Inflammatory macrophage treated with lipopolysaccharide for 1 hour (primary cell): ENCODE results near the gene KCNT1.
A peak's percentile ranks its signal among the peaks of the same experiment; 100 is the strongest.

Source experiments
- DNase-seq, 2 donors: peaks; one replicate each; pipeline ENCODE4 v3.0.0-alpha.2; 2020 to 2022

The KCNT1 gene

GRCh38 chr9:135728436-135729110 lies 26.6 kb downstream of the KCNT1 start:
- peak in 1 of 2 donors; percentile 1 for DNase-seq

GRCh38 chr9:135729480-135729879 lies 27.5 kb downstream of the KCNT1 start:
- no peak for DNase-seq

- DNase-seq, result no peak
These were observed 29.5 kb downstream of the KCNT1 start for GRCh38 chr9:135731454-135731853.

GRCh38 chr9:135732569-135733257 lies 30.7 kb downstream of the KCNT1 start:
- DNase-seq, result no peak

GRCh38 chr9:135734616-135735144 lies 32.7 kb downstream of the KCNT1 start:
- DNase-seq, result no peak

- no peak for DNase-seq
These were observed 34.4 kb downstream of the KCNT1 start for GRCh38 chr9:135736272-135736978.

GRCh38 chr9:135736979-135737839 lies 35.2 kb downstream of the KCNT1 start:
- DNase-seq, result no peak

- DNase-seq, result no peak
These were observed 36.0 kb downstream of the KCNT1 start for GRCh38 chr9:135737840-135738521.

GRCh38 chr9:135739271-135740220 lies 37.6 kb downstream of the KCNT1 start:
- no peak for DNase-seq

- DNase-seq, result no peak
These were observed 39.6 kb downstream of the KCNT1 start for GRCh38 chr9:135741276-135742219.

GRCh38 chr9:135743021-135743420 lies 41.0 kb downstream of the KCNT1 start:
- DNase-seq, result no peak

GRCh38 chr9:135743546-135744332 lies 41.8 kb downstream of the KCNT1 start:
- no peak for DNase-seq

GRCh38 chr9:135744333-135745070 lies 42.5 kb downstream of the KCNT1 start:
- DNase-seq, result no peak

- DNase-seq, result no peak
These were observed 43.2 kb downstream of the KCNT1 start for GRCh38 chr9:135745189-135745588.

GRCh38 chr9:135745686-135746324 lies 43.8 kb downstream of the KCNT1 start:
- DNase-seq, result no peak

- DNase-seq, result no peak
These were observed 44.6 kb downstream of the KCNT1 start for GRCh38 chr9:135746565-135746964.

- no peak for DNase-seq
These were observed 45.3 kb downstream of the KCNT1 start for GRCh38 chr9:135747311-135747710.

GRCh38 chr9:135748676-135749075 lies 46.7 kb downstream of the KCNT1 start:
- DNase-seq, result no peak
